Putamen (tissue), 1 donor: Measurements from ENCODE around the gene TMEM250.
A peak's percentile ranks its signal among the peaks of the same experiment; 100 is the strongest.

Experiments used
- DNase-seq: peaks from one replicate; pipeline ENCODE4 v3.0.0-alpha.2; 2016; ENCODE audit warnings: low spot score

TMEM250 gene

DNA sequence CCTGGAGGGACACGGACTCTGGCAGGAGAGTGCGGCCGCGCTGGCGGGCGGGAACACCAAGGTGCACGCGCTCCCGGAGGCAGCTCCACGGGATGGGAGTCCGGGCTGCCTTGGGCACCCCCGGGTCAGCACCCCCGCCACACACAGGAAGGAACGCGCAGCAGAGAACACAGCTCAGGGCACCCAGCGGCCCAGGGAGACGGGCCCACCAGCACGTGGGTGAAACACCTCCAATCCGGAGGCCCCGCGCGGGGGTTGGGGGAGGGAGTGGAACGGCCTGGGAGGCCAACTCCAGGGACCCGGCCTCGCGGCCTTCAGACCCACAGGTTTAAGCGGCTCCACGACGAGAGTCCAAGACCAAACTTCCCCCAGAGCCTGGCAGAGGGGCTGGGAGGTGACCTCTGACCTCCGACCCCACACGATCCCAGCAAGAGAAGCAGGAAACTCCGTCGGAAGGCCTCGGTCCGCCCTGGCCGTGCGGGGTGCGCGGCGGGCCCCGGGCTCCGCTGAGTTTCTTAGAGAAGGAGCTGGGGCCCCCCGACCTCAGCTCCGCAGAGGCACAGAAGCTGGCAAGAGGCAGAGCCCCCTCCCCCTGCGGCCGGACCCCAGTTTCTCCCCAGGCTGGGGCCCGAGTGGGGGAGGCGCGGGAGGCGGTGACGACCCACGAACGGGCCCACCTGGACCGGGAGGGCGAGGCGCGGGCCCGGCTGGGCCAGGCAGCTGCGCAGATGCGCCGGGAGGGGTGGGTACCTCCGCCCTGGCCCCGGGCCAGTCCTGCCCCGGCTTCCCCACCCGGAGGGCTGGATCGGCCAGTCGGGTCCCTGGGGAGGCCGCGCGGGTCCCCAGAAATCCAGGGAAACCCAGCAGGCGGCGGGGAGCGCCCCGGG, 24.4 kb downstream of the TMEM250 start:
- DNase-seq = no peak

DNA sequence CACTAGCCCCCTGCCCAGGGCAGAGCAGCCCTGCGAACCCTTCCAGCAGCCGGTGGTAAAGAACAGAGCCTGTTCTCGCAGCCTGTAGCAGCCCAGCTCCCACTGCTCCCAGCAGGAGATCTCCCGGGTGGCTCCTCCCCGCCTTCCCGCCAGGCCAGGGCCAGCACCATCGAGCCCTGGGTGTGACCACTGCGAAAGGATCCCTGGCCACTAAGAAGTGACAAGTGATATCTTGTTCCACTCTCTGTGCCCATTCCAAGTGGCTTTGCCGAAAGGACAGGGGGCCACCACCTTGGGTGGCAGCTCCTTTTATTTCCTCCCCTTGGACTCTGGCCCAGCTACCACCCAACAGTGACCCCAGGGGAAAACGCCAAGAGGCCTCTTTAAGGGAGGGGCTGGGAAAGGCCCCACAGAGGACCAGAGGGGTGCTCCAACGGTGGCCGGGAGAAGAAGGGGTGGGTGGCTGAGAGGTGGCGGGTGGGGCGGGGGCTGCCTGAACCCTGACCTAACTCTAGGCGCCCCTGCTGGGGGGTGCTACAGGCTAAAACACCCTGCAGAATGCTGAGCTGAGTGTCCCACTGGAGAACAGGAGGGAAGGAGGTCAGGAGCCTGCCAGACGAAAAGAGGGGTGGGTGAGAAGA, 25.2 kb downstream of the TMEM250 start:
- DNase-seq = no peak

DNA sequence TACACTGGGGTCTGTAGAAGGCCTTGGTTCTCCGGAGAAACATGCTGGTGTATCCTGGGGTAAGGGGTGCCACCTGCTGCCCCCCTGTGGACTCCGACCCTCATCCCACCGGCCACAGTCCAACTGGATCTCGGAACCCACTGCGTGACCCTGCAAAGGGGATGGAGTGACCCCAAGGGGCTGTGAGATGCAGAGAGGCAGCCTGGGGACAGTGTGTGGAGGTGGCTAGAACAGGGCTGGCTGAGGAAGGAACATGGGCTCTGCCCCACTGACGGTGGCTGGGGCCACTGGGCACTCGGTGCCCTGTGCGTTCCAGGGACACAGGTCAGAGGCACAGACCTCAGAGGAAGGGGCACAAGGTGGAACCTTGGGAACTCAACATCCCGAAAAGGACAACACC, 25.9 kb downstream of the TMEM250 start:
- DNase-seq = no peak

DNA sequence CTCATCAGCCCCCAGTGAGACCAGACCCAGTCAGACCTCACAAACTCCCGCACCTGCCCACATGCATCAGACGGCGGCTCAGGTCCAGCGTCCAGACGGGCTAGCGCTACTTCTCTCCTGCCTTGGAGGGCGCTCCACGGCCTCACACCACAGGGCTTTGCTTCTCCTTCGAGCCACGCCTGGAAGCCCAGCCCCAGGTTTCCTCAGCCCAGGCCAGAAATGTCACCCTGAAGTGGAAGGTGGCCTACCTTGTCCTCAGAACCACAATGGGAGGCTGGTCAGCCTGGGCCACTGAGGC, 26.4 kb downstream of the TMEM250 start:
- no peak for DNase-seq

DNA sequence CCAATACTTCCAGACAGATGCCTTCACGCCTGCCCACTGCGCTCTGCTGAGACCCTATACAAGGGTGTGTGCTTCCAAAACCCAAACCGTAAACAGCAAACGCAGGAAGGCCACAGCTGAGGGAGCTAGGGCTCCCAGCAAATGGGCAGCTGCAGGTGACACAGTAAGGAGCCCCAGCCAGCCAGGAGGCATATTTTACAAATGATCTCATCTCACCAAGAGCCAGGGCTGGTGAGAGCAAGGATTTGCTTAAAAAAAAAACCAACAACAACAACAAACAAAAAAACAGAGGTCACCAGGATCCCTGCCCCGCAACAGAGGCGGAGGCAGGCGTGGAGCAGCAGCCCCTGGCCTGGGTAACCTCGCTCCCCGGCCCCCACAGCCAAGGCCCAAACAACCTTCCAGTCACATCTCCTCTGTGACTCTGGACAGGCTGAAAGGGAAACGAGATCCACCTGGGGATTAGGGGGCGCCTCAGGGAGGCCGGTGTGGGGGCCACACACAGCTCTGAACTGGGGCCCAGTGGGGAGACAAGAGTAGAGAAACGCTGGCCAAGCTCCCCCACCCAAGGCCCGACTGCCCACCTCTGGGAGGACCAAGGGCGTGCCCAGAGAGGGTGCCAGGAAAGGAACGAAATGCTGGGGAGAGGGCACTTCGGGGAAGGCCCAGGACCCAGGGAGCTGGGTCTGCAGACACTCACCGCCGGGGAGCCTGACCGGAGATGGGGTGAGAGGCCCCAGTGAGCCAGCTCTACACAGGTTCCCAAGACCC, 26.9 kb downstream of the TMEM250 start:
- DNase-seq = no peak

DNA sequence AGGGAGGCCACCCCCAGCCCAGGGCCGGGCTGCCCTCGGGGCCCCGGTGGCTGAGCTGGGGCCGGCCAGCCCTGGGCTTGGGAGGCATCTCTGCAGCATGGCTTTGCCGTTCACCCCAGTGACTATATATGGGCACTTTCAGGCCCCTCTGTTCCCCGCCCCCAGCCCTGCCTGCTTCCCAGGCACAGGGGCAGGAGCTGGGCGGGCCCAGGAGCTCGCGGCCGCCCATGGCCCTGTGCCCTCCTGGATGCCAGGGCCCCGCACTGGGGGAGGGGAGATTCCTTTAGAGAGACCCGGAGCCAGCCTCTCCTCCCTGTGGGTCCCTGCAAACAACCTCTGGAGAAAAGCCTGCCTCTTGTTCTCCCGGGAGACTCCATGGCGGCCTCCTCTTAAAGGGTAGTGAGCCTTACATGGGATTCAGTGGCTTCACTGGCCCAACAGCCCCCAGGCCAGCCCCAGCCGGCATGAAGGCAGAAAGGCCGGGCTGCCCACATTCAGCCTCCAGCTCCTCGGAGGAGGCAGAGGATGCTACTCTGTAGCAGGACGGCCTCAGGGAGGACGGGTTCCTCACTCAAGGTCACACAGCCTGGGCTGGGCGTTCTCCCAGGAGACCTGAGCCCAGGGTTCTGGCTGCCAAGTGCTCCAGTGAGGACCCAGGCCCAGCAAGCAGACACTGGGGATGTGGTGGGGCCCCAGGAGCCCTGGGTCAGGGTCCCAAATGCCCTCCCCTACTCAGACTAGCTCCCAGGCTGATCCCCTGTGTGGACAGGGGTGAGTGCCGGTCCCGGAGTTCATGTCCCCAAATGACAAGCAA, 27.7 kb downstream of the TMEM250 start:
- DNase-seq = no peak

DNA sequence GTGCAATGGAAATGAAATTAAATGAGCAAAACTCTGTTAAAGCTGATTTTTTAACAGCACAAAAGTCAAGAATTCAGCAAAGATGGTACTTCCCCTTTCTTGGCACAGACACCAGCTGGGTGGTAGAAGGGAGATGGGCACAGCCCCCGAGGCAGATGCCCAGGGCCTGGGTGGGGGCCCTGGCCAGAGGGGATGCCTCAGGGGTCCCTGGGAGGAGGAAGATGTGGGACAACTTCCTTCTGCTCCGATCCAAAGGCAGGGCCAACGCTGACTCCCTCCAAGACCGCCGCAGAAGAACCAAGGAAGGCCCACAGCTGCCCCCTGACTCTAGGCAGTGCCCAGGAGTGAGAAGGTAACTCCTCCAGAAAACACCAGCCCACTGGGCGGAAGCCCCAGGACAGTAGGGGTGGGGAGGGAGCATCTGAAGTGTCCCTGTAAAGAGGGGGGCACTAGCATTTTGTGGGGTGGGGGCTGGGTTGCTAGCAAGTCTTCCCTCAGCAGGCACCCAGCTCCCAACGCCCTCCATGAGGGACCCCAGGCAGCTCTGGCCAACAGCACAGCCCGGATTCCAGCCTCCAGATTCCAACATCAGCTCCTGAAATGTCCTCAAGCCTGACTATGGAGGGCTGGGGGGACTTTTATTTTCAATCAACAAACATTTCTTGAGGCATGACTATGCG, 28.5 kb downstream of the TMEM250 start:
- DNase-seq = no peak

DNA sequence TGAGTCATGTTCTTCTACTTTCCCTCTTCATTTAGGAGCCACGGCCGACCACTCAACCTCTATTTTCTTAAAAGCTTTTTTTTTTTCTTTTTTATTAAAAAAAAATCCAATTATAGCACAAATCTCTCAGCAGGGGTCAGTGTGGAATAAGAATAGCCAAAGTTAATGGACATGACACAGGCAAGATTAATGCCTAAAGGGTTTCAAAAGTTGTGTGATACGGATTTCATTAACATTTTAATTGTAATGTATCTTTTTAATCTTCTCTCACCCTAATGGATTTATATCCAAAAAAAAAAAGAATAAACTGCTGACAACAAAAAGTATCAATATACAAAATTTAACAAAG, 29.0 kb downstream of the TMEM250 start:
- DNase-seq = no peak

DNA sequence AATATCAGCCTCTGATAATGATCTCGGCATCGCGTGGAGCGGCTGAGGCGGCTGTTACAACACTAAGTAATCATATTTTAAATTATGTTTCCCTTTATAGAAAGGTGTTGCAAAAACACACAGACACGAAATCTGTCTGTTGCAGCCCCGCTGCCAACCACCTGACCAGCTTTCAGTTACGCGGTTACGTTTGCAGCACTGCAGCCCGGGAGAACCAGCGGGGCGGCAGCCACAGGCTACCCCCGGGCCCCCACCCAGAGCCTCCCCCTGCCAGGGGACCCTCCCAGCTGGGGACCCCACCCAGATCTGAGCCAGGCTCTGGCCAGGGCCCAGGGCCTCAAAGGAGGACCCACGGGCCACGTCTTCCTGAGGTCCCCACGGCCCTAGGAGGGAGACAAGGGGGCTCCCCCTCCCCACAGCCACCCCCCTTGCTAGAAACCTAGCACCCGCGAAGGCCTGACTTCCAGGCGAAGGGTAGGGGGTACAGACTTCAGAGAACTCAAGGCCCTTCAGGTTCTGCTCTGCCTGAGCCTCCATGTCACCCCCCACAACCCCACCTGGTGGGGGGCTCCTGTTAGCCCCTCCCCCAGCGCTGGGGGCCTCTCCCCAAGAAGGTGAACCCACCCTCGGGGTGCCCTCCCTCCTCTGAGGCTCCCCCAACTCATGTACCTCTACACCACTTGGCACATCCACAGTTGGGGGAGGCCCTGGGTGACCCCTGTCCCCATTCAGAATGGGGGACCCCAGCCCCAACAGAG, 29.6 kb downstream of the TMEM250 start:
- DNase-seq = no peak

DNA sequence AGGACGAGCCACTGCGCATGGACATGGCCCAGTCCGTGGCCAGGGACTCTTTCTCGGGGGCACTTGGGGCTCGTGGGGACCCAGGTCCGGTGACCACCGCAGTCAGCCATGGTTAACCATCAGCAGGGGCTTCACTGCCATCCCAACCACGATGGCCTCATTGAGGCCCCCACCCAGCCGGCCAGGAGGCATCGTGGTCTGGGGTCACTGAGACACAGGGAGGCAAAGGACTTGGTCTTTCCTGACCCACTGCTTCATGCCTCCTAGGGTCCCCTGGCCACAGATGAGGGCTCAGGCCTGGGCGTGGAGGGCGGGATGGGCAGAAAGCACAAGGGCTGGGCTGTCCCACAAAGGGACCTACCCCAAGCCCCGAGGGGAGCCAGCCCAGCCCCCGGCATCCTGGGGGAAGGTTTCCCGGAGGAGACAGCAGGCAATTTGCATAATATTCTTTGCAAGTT, 30.2 kb downstream of the TMEM250 start:
- no peak for DNase-seq

DNA sequence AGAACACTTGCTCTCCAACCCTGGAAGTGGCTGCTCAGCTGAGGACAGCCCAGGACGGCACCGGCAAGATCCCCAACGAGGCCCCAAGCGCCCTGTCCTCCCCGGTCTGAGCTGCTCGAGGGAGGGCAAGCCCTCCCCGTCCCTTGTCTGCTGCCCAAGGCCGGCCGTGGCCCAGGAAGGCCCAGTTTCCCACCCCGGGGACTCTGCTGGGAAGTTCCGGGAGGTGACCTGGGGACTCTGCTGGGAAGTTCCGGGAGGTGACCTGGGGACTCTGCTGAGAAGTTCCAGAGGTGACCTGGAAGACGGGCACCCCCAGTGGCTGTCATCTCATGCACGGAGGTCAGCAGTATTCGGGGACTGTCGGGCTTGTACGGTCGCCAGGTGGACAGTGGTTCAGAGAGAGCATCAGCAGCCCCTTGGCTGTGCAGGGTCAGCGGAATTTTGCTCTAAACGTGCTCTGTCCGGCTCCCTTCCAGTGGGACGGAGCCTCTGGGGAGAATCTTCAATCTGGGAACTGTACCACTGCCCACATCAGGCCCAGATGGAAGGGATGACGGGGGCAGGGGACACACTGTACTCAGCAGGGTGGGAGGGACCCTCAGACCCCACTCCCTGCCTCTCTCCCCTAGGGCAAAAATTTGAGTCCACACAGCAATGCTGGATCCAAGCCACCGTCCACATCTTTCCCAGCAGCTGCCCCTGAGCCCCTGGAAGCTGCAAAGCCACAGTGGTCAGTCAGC, 30.8 kb downstream of the TMEM250 start:
- DNase-seq = no peak

DNA sequence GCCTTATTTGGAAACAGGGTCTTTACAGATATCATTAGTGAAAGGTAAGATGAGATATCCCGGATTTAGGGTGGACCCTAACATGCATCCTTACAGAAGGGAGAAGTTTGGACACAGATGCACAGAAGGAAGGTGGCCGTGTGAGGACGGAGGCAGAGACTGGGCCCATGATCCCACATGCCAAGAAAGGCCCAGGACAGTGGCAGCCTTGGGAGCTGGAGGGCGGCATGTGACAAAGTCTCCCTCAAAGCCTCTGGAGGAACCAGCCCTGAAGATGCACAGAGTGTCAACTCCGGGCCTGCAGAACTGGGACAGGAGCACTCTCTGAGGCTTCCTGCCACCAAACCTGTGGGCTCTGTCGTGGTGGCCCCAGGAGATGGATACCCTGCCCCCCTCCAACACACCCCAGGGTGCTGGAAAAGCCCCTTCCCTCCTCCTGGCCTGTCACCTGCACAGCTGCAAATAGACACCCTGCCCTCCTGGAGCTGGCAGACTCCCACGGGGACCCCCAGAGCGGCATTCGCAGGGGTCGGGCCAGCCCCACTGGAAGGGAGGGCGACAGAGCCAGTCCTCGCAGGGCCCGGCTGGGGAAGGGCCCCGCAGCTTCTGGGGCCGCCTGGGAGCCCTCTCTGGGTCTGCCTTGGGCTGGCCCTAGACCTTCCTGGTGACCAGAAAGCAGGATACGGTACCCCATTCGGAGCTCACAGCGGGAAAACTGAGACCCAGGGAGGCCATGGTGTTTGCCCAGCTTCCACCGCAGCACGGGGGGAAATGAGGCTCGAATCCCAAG, 31.5 kb downstream of the TMEM250 start:
- no peak for DNase-seq

DNA sequence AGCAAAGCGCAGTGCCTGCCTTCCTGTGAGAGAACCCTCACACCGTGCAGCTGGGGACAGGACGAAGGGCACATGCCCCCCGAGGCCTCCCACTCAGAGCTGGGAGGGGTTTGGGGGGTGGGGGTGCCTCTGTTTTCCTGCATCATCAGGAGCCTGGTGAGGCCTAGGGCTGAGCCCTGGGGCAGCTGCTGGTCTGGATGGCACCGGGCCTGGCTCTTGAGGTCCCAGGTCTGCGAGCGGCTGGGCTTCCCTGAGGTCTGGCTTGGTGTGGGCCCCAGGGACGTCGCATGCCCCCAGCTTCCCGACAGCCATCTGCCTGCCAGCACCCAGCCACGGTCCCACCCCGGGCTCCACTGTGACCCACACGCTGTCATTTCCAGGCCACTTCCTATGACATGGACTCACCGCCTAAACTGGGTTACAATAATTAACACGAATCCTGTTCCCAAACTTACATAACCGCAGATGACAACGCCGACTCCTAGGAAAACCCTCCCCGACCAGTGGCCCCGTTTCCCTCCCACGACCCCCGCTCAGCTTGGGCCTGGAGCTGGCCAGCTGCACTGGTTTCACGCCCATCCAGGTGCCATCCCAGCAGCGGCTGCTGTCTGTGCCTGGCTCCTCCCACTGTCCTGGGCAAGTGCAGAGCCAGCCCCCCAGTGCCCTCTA, 32.3 kb downstream of the TMEM250 start:
- peak; percentile 49 for DNase-seq

DNA sequence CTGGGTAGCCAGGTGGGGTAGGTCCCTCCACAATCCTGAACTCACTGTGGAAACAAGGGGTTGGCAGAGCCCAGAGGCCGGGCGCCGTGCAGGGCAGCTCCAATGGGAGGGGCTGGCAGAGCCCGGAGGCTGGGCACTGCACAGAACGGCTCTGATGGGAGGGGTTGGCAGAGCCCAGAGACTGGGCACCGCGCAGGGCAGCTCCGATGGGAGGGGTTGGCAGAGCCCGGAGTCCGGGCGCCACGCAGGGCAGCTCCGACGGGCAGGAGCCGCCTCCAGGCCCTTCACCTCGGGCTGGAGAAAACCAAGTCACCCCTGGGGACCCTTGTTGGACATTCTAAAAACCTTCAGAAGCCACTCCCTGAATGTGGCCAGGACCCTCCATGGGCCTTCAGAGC, 32.9 kb downstream of the TMEM250 start:
- DNase-seq = peak; percentile 89

DNA sequence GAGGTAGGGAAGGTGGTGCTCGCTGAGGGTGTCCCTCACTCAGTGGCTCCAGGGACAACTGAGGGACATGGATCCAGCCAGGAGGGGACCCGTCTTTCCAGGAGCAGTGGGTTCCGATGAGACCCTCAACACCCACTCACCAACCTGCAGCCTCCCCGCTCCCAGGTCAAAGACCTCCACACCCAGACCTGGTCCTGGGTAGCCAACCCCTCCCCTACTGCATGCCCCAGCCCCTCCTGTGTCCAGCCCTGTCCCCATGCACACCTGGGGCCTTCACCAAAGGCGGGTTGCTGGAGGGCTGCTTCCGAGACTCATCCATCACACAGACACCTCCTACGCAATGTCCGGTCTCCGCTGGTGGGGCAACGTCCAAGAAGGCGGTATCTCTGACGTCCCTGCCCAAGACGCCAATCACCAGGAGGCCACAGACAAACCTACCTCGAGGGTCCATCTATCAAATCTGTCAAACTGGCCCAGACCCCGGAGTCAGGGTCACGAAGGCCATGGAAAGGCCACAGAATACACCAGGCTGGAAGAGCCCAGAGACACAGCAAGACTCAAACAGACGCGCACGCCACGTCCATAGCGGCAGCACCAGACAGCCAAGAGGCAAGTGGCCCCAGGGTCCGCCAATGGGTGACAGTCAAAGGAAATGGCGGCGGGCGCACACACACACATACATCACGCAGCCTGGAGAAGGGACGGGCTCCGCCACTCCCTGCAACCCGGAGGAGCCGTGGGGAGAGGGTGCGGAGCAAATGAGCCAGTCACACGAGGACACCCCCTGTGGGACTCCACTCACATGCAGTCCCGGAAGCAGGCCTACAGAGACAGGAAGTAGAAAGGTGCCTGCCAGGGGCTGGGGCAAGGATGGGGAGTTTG, 34.4 kb downstream of the TMEM250 start:
- no peak for DNase-seq

DNA sequence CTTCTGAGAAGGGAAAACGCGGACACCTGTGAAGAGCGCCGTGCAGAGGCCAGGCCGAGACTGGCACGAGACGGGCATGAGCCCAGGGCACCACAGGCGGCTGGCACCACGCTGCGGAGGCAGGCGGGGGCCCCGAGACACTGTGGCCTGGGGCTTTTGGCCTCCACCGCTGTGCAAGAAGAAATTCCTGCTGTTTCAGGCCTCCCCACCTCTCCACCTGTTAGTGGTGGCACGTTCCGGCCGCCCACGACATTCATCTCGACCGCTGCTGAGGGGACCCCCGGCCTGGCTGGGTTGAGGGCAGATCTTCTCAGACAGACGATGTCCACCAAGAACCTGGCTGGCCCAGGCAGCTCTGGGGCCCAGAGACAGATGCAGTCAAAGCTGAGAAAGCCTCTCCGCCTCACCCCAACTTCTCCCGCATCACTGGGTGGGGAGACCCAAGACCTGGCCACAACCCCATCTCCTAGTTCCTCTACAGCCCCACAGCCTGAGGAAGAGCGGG, 35.1 kb downstream of the TMEM250 start:
- DNase-seq = no peak
